GM21619 (cell line): ENCODE results near the gene CHCHD4.

Source experiments
- ATAC-seq: cut with Tn5 transposase; IDR thresholded peaks from one replicate; pipeline ENCODE4 v1.9.1; 2021; ENCODE audit not compliant: unreplicated experiment

Gene CHCHD4

DNA sequence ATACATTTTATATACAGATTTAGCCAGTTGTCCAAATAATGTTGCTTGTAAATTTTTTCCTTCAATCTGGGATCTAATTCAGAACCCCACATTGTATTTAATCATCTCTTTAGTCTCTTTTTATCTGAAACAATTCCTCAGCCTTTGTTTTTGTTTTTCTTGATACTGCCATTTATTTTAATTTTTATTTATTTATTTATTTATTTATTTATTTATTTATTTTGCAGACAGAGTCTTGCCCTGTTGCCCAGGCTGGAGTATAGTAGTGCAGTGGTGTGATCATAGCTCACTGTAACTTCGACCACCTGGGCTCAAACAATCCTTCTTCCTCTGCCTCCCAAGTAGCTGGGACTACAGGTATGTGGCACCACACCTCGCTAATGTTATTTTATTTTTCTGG lies 61.5 kb downstream of the CHCHD4 start:
- no peak for ATAC-seq
